GM10248 (cell line): ENCODE results near the gene SORT1.
"Not testable (repeated sequence)": the region's sequence is repeated elsewhere in the genome, so short reads cannot be mapped to it uniquely, and the experiment has no call there.

Experiments
- CTCF ChIA-PET: fragments of 300-600 bp; sonication (Branson Sonifier 250); formaldehyde crosslinking; extraction: SDS; loops from one replicate; lab custom pipeline; 2021; ENCODE audit warnings: antibody characterized with exemption; lab: Yijun Ruan, JAX
- POLR2A ChIA-PET: fragments of 350-650 bp; sonication (Branson Sonifier 250); formaldehyde crosslinking; extraction: SDS; loops from one replicate; lab custom pipeline; 2020; ENCODE audit warnings: antibody characterized with exemption; lab: Yijun Ruan, JAX
- DNase-seq: peaks from one replicate; pipeline ENCODE4 v3.0.0; 2012; ENCODE audit errors: extremely low spot score
- CTCF ChIP-seq: IDR thresholded peaks from 2 replicates; pipeline ENCODE4 v1.5.1; 2012; ENCODE audit warnings: mild to moderate bottlenecking, low read depth; ENCODE audit errors: extremely low read depth, missing control alignments, control extremely low read depth

Gene SORT1

GRCh38 chr1:109399326-109399957 is 1.7 kb upstream of the SORT1 start:
- peak; percentile 45 for TF ChIP-seq CTCF
- CTCF ChIA-PET: interaction anchor here (0.8 to 8.8 kb wide), 35 partner anchors 8 to 299 kb away, joined by 3 to 197 read pairs (median 5); partner anchors contain the start of genes ATXN7L2, PSMA5 and PSRC1
- DNase-seq: peak; percentile 50
- POLR2A ChIA-PET: no interaction called here

- POLR2A ChIA-PET: no interaction called here
- TF ChIP-seq CTCF: no peak
- CTCF ChIA-PET: interaction anchor here (0.6 to 8.8 kb wide), 32 partner anchors 9 to 299 kb away, joined by 3 to 197 read pairs (median 5); partner anchors contain the start of genes ATXN7L2, PSMA5 and PSRC1
- no peak for DNase-seq
These were observed 866 bp upstream of the SORT1 start for GRCh38 chr1:109398343-109399225.

GRCh38 chr1:109396871-109397580 is 692 bp downstream of the SORT1 start:
- DNase-seq: no peak
- CTCF ChIA-PET: interaction anchor here (0.9 to 8.8 kb wide), 10 partner anchors 8 to 146 kb away, joined by 3 to 197 read pairs (median 24); partner anchors contain the start of gene PSRC1
- POLR2A ChIA-PET: no interaction called here
- TF ChIP-seq CTCF: no peak

GRCh38 chr1:109396513-109396839 is 1.2 kb downstream of the SORT1 start:
- TF ChIP-seq CTCF: no peak
- CTCF ChIA-PET: interaction anchor here (0.9 to 8.8 kb wide), 8 partner anchors 8 to 146 kb away, joined by 3 to 197 read pairs (median 4); partner anchors contain the start of gene PSRC1
- DNase-seq: no peak
- POLR2A ChIA-PET: no interaction called here

GRCh38 chr1:109395602-109396512 is 1.9 kb downstream of the SORT1 start:
- no peak for TF ChIP-seq CTCF
- ChIA-PET CTCF (interaction anchor here (0.9 to 8.8 kb wide), 8 partner anchors 9 to 145 kb away, joined by 3 to 197 read pairs (median 4); partner anchors contain the start of gene PSRC1), POLR2A (no interaction called here)
- DNase-seq: no peak

GRCh38 chr1:109395282-109395599 is 2.5 kb downstream of the SORT1 start:
- POLR2A ChIA-PET, DNase-seq: not testable (repeated sequence)
- CTCF ChIA-PET: interaction anchor here (1.0 to 8.8 kb wide), 5 partner anchors 8 to 145 kb away, joined by 3 to 197 read pairs (median 6); no protein-coding TSS in a partner anchor
